ENCODE results near the gene IL9R.
"Not testable (repeated sequence)": the region's sequence is repeated elsewhere in the genome, so short reads cannot be mapped to it uniquely, and the experiment has no call there.

IL9R gene

GRCh38 chrX:155998761-155999510, 1.4 kb downstream of the IL9R start:
- no peak for DNase-seq (ENCODE audit: low spot score)

- DNase-seq (ENCODE audit: low spot score), result not testable (repeated sequence)
These were observed 2.3 kb downstream of the IL9R start for GRCh38 chrX:155999751-156000150.

GRCh38 chrX:156000361-156000926, 2.9 kb downstream of the IL9R start:
- DNase-seq (ENCODE audit: low spot score), result no peak

GRCh38 chrX:156001001-156001666, 3.6 kb downstream of the IL9R start:
- no peak for DNase-seq (ENCODE audit: low spot score)

- DNase-seq (ENCODE audit: low spot score), result no peak
These were observed 4.1 kb downstream of the IL9R start for GRCh38 chrX:156001667-156002021.

GRCh38 chrX:156002507-156002906, 5.0 kb downstream of the IL9R start:
- no peak for DNase-seq (ENCODE audit: low spot score)

- no peak for DNase-seq (ENCODE audit: low spot score)
These were observed 6.1 kb downstream of the IL9R start for GRCh38 chrX:156003486-156004185.

- no peak for DNase-seq (ENCODE audit: low spot score)
These were observed 6.8 kb downstream of the IL9R start for GRCh38 chrX:156004256-156004655.

GRCh38 chrX:156004740-156005139, 7.2 kb downstream of the IL9R start:
- no peak for DNase-seq (ENCODE audit: low spot score)

- DNase-seq (ENCODE audit: low spot score), result no peak
These were observed 7.6 kb downstream of the IL9R start for GRCh38 chrX:156005144-156005543.

- not testable (repeated sequence) for DNase-seq (ENCODE audit: low spot score)
These were observed 9.0 kb downstream of the IL9R start for GRCh38 chrX:156006468-156006867.

GRCh38 chrX:156008379-156008778, 10.9 kb downstream of the IL9R start:
- DNase-seq (ENCODE audit: low spot score), result not testable (repeated sequence)

- no peak for DNase-seq (ENCODE audit: low spot score)
These were observed 11.4 kb downstream of the IL9R start for GRCh38 chrX:156008915-156009314.

- DNase-seq (ENCODE audit: low spot score), result not testable (repeated sequence)
These were observed 12.2 kb downstream of the IL9R start for GRCh38 chrX:156009691-156010090.

GRCh38 chrX:156013286-156013953, 15.9 kb downstream of the IL9R start:
- not testable (repeated sequence) for DNase-seq (ENCODE audit: low spot score)

GRCh38 chrX:156019846-156020245, 22.4 kb downstream of the IL9R start:
- DNase-seq (ENCODE audit: low spot score), result not testable (repeated sequence)

- DNase-seq (ENCODE audit: low spot score), result not testable (repeated sequence)
These were observed 25.5 kb downstream of the IL9R start for GRCh38 chrX:156023002-156023401.

GRCh38 chrX:156024949-156025492, 27.5 kb downstream of the IL9R start:
- DNase-seq (ENCODE audit: low spot score), result not testable (repeated sequence)

GRCh38 chrX:156028653-156029237, 31.2 kb downstream of the IL9R start:
- DNase-seq (ENCODE audit: low spot score), result not testable (repeated sequence)

- DNase-seq (ENCODE audit: low spot score), result not testable (repeated sequence)
These were observed 31.8 kb downstream of the IL9R start for GRCh38 chrX:156029296-156029695.

GRCh38 chrX:156029707-156030442, 32.4 kb downstream of the IL9R start:
- not testable (repeated sequence) for DNase-seq (ENCODE audit: low spot score)
